Measurements from ENCODE around the gene ACTA1. TPM values are rescaled to one million over a fixed set of nuclear protein-coding genes. Genes with fewer than 3 reads are reported as not detected.
"Not testable (repeated sequence)": the region's sequence is repeated elsewhere in the genome, so short reads cannot be mapped to it uniquely, and the experiment has no call there.

The ACTA1 gene
- total RNA-seq, 1 experiment from 2014 or later = not detected

DNA sequence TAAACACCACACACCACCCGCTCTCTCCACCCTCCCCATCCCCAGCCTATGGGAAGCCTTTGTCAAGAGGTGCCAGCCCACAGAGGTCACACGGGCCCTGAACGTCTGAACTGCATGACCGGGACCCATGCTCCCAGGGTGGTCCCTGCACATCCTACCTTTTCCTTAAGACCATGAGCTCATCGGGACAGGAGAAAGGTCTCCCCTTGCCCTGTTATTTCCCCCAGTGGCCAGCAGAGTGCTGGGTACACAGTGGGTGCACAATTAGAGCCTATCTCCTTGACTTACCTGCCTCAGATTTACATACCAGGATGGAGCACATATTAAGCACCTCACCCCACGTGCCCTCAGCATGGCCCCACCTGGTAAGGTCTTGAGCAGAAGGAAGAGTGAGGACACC lies 30.9 kb downstream of the ACTA1 start (continued):
- no peak for TF ChIP-seq CTCF (IDR thresholded peaks at IDR 0.05 in 2 of 3, conservative IDR thresholded peaks at IDR 0.05 in 1 of 3; ENCODE audit: borderline replicate concordance in 1 of 3, insufficient read depth in 1 of 3, low read depth in 2 of 3, low read length in 2 of 3)

GRCh38 chr1:229402329-229402728 lies 31.6 kb downstream of the ACTA1 start:
- H3K27me3 ChIP-seq (ENCODE audit: insufficient read depth, low read length); RAD21 ChIA-PET (ENCODE audit: low non-redundant PET in 1 of 2, low total read pairs in 2 of 2, uncharacterized antibody in 2 of 2, unreplicated experiment in 2 of 2); CTCF ChIA-PET; intact Hi-C loops (cut with micrococcal nuclease); H3K79me2 ChIP-seq (ENCODE audit: insufficient read depth, low read length); POLR2A ChIA-PET; H3K4me3 ChIP-seq (replicated peaks in 1 of 2; ENCODE audit: low read depth in 1 of 2, low read length in 2 of 2); DNase-seq (ENCODE audit: low read depth, low spot score); ATAC-seq; H2AFZ ChIP-seq (ENCODE audit: low read depth, low read length, poor library complexity, severe bottlenecking); H3K27ac ChIP-seq (ENCODE audit: low read depth, low read length); H3K4me2 ChIP-seq (ENCODE audit: low read length); BruUV-seq (replicated peaks); H3K4me1 ChIP-seq (ENCODE audit: control insufficient read depth in 1 of 2, insufficient read depth in 2 of 2, low read length in 2 of 2); H3K9me2 ChIP-seq (ENCODE audit: insufficient read depth); H3K36me3 ChIP-seq (ENCODE audit: control insufficient read depth in 1 of 2, insufficient read depth in 2 of 2, low read length in 2 of 2); H3K9ac ChIP-seq (ENCODE audit: low read length); H3K9me3 ChIP-seq (ENCODE audit: control insufficient read depth in 1 of 2, insufficient read depth in 1 of 2, low read depth in 1 of 2, low read length in 2 of 2); H4K20me1 ChIP-seq (ENCODE audit: insufficient read depth): not testable (repeated sequence)

- DNase-seq (ENCODE audit: low read depth, low spot score) = no peak
- Histone ChIP-seq H3K79me2 (ENCODE audit: insufficient read depth, low read length) (no peaks in the 10 kb centered on the region), H3K9ac (ENCODE audit: low read length) (no peak overlapping the region), H2AFZ (ENCODE audit: low read depth, low read length, poor library complexity, severe bottlenecking) (no peak overlapping the region), H3K9me2 (ENCODE audit: insufficient read depth) (no peaks in the 10 kb centered on the region), H3K4me2 (ENCODE audit: low read length) (no peak overlapping the region), H3K27me3 (ENCODE audit: insufficient read depth, low read length) (peaks cover 9% of the 10 kb centered on the region; the same call in 1 of the 2 replicates), H3K4me1 (ENCODE audit: control insufficient read depth in 1 of 2, insufficient read depth in 2 of 2, low read length in 2 of 2) (no peaks in the 10 kb centered on the region), H3K9me3 (ENCODE audit: control insufficient read depth in 1 of 2, insufficient read depth in 1 of 2, low read depth in 1 of 2, low read length in 2 of 2) (no peaks in the 10 kb centered on the region), H3K4me3 (replicated peaks in 1 of 2; ENCODE audit: low read depth in 1 of 2, low read length in 2 of 2) (no peak overlapping the region), H3K36me3 (ENCODE audit: control insufficient read depth in 1 of 2, insufficient read depth in 2 of 2, low read length in 2 of 2) (no peaks in the 10 kb centered on the region), H3K27ac (ENCODE audit: low read depth, low read length) (no peak overlapping the region), H4K20me1 (ENCODE audit: insufficient read depth) (no peaks in the 10 kb centered on the region)
- POLR2A ChIA-PET = no interaction called here
- intact Hi-C loops (cut with micrococcal nuclease) = no loop called here
- RAD21 ChIA-PET (ENCODE audit: low non-redundant PET in 1 of 2, low total read pairs in 2 of 2, uncharacterized antibody in 2 of 2, unreplicated experiment in 2 of 2) = no interaction called here
- no TSS peak for BruUV-seq (replicated peaks)
- TF ChIP-seq JUND (IDR thresholded peaks at IDR 0.05) (no peak), POLR2A (IDR thresholded peaks at IDR 0.05; ENCODE audit: borderline replicate concordance, extremely low read depth, insufficient read depth, insufficient read length) (no peak), CTCF (IDR thresholded peaks at IDR 0.05 in 2 of 3, conservative IDR thresholded peaks at IDR 0.05 in 1 of 3; ENCODE audit: borderline replicate concordance in 1 of 3, insufficient read depth in 1 of 3, low read depth in 2 of 3, low read length in 2 of 3) (no peak)
- CTCF ChIA-PET = interaction anchor here (1.0 kb wide), 1 partner anchor 9 kb away, joined by 3 read pairs; no protein-coding TSS in a partner anchor
- ATAC-seq = no peak
Measured at GRCh38 chr1:229397762-229398161, 36.1 kb downstream of the ACTA1 start.

Measured in HCT116 (cell line).